Stomach (tissue), 9 donors: ENCODE data around the gene ZFPM1. TPM values are rescaled to one million over a fixed set of nuclear protein-coding genes. Genes with fewer than 3 reads are reported as not detected.

Experiments used
- DNase-seq, 2 donors: peaks; one replicate each; pipeline versions ENCODE4 v3.0.0 to v3.0.0-alpha.2; 2013 to 2019
- H3K27ac ChIP-seq, 5 donors: fragments of 200-600 bp in 4 of 5; sonication (generic) in 4 of 5; one replicate each; pipeline ENCODE4 v1.5.1; 2013 to 2019; ENCODE audit warnings: mild to moderate bottlenecking in 1 of 5, moderate library complexity in 1 of 5
- H3K27me3 ChIP-seq, 3 donors: fragments of 200-600 bp; sonication (generic); one replicate each; pipeline ENCODE4 v1.5.1; 2017 to 2019; ENCODE audit warnings: mixed run types in 1 of 3
- H3K36me3 ChIP-seq, 4 donors: fragments of 200-600 bp; sonication (generic); 1 replicate in 3 of 4; 2 replicates in 1 of 4; pipeline ENCODE4 v1.5.1; 2016 to 2019
- H3K4me1 ChIP-seq, 4 donors: fragments of 200-600 bp; sonication (generic); one replicate each; pipeline ENCODE4 v1.5.1; 2016 to 2019
- H3K4me3 ChIP-seq, 4 donors: fragments of 200-600 bp; sonication (generic) in 3 of 4; one replicate each; pipeline ENCODE4 v1.5.1; 2016 to 2019; ENCODE audit warnings: mild to moderate bottlenecking in 1 of 4
- H3K9me3 ChIP-seq, 4 donors: fragments of 200-600 bp; sonication (generic); one replicate each; pipeline ENCODE4 v1.5.1; 2016 to 2019
- EP300 ChIP-seq: sonication (generic); formaldehyde crosslinking; IDR thresholded peaks from one replicate; pipeline ENCODE4 v1.6.1; 2017; ENCODE audit warnings: antibody characterized with exemption
- POLR2A ChIP-seq, 4 donors: fragments of 450-650 bp; IDR thresholded peaks; one replicate each; pipeline ENCODE4 v1.6.1; 2016; ENCODE audit warnings: antibody characterized with exemption in 4 of 4, control low read depth in 2 of 4, mild to moderate bottlenecking in 1 of 4, moderate library complexity in 1 of 4
- POLR2AphosphoS5 ChIP-seq, 3 donors: sonication (generic); formaldehyde crosslinking; IDR thresholded peaks; one replicate each; pipeline ENCODE4 v1.6.1; 2016; ENCODE audit warnings: antibody characterized with exemption in 3 of 3
- WGBS, 5 donors: extraction: QIAGEN DNeasy Blood & Tissue Kit in 3 of 5; methylation state at CpG; one replicate each; pipeline versions ENCODE4 v1.1.5 to v1.1.7; 2013 to 2018; 5-methylcytosine and 5-hydroxymethylcytosine counted together
- intact Hi-C: fragments of 100-400 bp; cut with DNase I; formaldehyde crosslinking; loops from one replicate; pipeline ENCODE4 v1.15.1; 2023; ENCODE audit warnings: low total_unique reads
- polyA plus RNA-seq, 3 donors: library from polyadenylated mRNA; stranded (reverse); fragments of 200-250 nt; gene quantifications; one replicate each; pipeline ENCODE4 v1.2.3, GENCODE V29; 2013
- total RNA-seq, 5 donors: library from RNA; depleted of rRNA; stranded (reverse); fragments of >200 nt; gene quantifications; one replicate each; pipeline versions ENCODE4 v1.1.0 to v1.2.3, GENCODE V29; 2014 to 2016
- TF ChIP-seq, protein P1 (sequence below), 7 experiments: fragments of 450-650 bp in 4 of 7; fragments of 200-600 bp in 3 of 7; sonication (generic) in 3 of 7; IDR thresholded peaks; one replicate each; pipeline ENCODE4 v1.5.1; 2016 to 2019; ENCODE audit warnings: antibody characterized with exemption in 7 of 7, control low read depth in 2 of 7, mild to moderate bottlenecking in 1 of 7
- donor health status: healthy with polysubstance abuse.
- donor health status: Bipolar disorder and iron deficiency.
- donor health status: healthy.

Gene ZFPM1
- total and polyA plus RNA-seq, 8 donors: 3.9 to 85.7 (median 12.9) TPM

GRCh38 chr16:88486398-88487123 is 33.5 kb downstream of the ZFPM1 start:
- H3K27me3 ChIP-seq: peaks cover 0 to 13% (median 0%) of the 10 kb centered on the region in 3 donors
- 83 to 90% (median 85%) methylated on average over 5 to 6 of the region's 6 CpGs for WGBS, 5 donors
- H3K36me3 ChIP-seq: peaks cover 0 to 32% (median 10%) of the 10 kb centered on the region in 4 donors
- H3K9me3 ChIP-seq: no peaks in the 10 kb centered on the region
- H3K4me1 ChIP-seq: peaks cover 39 to 95% (median 95%) of the 10 kb centered on the region in 4 donors
- peak overlapping the region; percentile 72 to 90 (median 83) for H3K27ac ChIP-seq
- no peak for DNase-seq
- no peak overlapping the region for H3K4me3 ChIP-seq
- intact Hi-C loops: no loop called here
- no peak for TF ChIP-seq EP300
- no peak for TF ChIP-seq POLR2AphosphoS5 (IDR thresholded peaks at IDR 0.05)
- TF ChIP-seq, protein P1, sequence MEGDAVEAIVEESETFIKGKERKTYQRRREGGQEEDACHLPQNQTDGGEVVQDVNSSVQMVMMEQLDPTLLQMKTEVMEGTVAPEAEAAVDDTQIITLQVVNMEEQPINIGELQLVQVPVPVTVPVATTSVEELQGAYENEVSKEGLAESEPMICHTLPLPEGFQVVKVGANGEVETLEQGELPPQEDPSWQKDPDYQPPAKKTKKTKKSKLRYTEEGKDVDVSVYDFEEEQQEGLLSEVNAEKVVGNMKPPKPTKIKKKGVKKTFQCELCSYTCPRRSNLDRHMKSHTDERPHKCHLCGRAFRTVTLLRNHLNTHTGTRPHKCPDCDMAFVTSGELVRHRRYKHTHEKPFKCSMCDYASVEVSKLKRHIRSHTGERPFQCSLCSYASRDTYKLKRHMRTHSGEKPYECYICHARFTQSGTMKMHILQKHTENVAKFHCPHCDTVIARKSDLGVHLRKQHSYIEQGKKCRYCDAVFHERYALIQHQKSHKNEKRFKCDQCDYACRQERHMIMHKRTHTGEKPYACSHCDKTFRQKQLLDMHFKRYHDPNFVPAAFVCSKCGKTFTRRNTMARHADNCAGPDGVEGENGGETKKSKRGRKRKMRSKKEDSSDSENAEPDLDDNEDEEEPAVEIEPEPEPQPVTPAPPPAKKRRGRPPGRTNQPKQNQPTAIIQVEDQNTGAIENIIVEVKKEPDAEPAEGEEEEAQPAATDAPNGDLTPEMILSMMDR (IDR thresholded peaks at IDR 0.05): no peak
- no peak for TF ChIP-seq POLR2A (IDR thresholded peaks at IDR 0.05)

GRCh38 chr16:88487124-88487432 is 34.0 kb downstream of the ZFPM1 start:
- Histone ChIP-seq H3K9me3 (no peaks in the 10 kb centered on the region), H3K4me1 (peaks cover 37 to 95% (median 94%) of the 10 kb centered on the region in 4 donors), H3K27me3 (peaks cover 0 to 10% (median 0%) of the 10 kb centered on the region in 3 donors), H3K36me3 (peaks cover 0 to 34% (median 10%) of the 10 kb centered on the region in 4 donors), H3K4me3 (no peak overlapping the region), H3K27ac (peak overlapping the region; percentile 72 to 90 (median 83))
- TF ChIP-seq, protein P1 (IDR thresholded peaks at IDR 0.05): no peak
- intact Hi-C loops: no loop called here
- 64 to 82% (median 73%) methylated on average over 2 to 3 of the region's 3 CpGs for WGBS, 5 donors
- DNase-seq: no peak

GRCh38 chr16:88487920-88488851 is 35.1 kb downstream of the ZFPM1 start:
- peak overlapping the region; percentile 72 to 90 (median 83) for H3K27ac ChIP-seq
- DNase-seq: peak; percentile 93 to 96
- WGBS, 5 donors: 31 to 62% (median 51%) methylated on average over 47 to 54 of the region's 54 CpGs
- H3K4me1 ChIP-seq: peaks cover 26 to 89% (median 85%) of the 10 kb centered on the region in 4 donors
- intact Hi-C loops: no loop called here
- no peaks in the 10 kb centered on the region for H3K27me3 ChIP-seq
- H3K36me3 ChIP-seq: peaks cover 0 to 41% (median 10%) of the 10 kb centered on the region in 4 donors
- no peak overlapping the region for H3K4me3 ChIP-seq
- no peaks in the 10 kb centered on the region for H3K9me3 ChIP-seq
- TF ChIP-seq EP300 (no peak), POLR2A (IDR thresholded peaks at IDR 0.05) (no peak), POLR2AphosphoS5 (IDR thresholded peaks at IDR 0.05) (peak in 2 of 3 donors; percentile 73 to 78)
- TF ChIP-seq, protein P1 (IDR thresholded peaks at IDR 0.05): peak in 4 of 7 experiments; percentile 24 to 42 (median 38)

GRCh38 chr16:88489163-88489741 is 36.2 kb downstream of the ZFPM1 start:
- Histone ChIP-seq H3K27me3 (no peaks in the 10 kb centered on the region), H3K27ac (peak overlapping the region; percentile 72 to 90 (median 83)), H3K9me3 (no peaks in the 10 kb centered on the region), H3K4me3 (no peak overlapping the region), H3K36me3 (peaks cover 0 to 49% (median 11%) of the 10 kb centered on the region in 4 donors), H3K4me1 (peaks cover 20 to 79% (median 74%) of the 10 kb centered on the region in 4 donors)
- TF ChIP-seq, protein P1 (IDR thresholded peaks at IDR 0.05): no peak
- TF ChIP-seq POLR2AphosphoS5 (IDR thresholded peaks at IDR 0.05): peak in 1 of 3 donors; percentile 9
- intact Hi-C loops: no loop called here
- peak in 1 of 2 donors; percentile 77 for DNase-seq
- WGBS, 5 donors: 35 to 73% (median 41%) methylated on average over 15 to 24 of the region's 24 CpGs
